HFFc6 (cell line): Measurements from ENCODE around the gene BAZ1B. TPM values are rescaled to one million over a fixed set of nuclear protein-coding genes. Genes with fewer than 3 reads are reported as not detected.

Experiments
- DNase-seq: peaks from one replicate; pipeline ENCODE4 v3.0.0-alpha.2; 2018
- H3K27ac Mint-ChIP-seq: 2 replicates; pipeline ENCODE4 v1.8.0; 2020; ENCODE audit warnings: mild to moderate bottlenecking, mixed read lengths
- H3K27me3 Mint-ChIP-seq: 2 replicates; pipeline ENCODE4 v1.8.0; 2021; ENCODE audit warnings: mild to moderate bottlenecking, moderate library complexity, mixed read lengths; ENCODE audit not compliant: insufficient read depth
- H3K36me3 Mint-ChIP-seq: 2 replicates; pipeline ENCODE4 v1.8.0; 2021; ENCODE audit warnings: low read depth, mixed read lengths
- H3K4me1 Mint-ChIP-seq: 2 replicates; pipeline ENCODE4 v1.8.0; 2020; ENCODE audit warnings: low read depth, mixed read lengths
- H3K4me3 Mint-ChIP-seq: 2 replicates; pipeline ENCODE4 v1.8.0; 2020; ENCODE audit warnings: mild to moderate bottlenecking, moderate library complexity, mixed read lengths
- H3K9me3 Mint-ChIP-seq: 2 replicates; pipeline ENCODE4 v1.8.0; 2020; ENCODE audit warnings: mild to moderate bottlenecking, mixed read lengths
- total RNA-seq, 6 experiments: library from RNA; stranded (reverse); fragmentation: NEBNext Ultra II Directional; extraction: Animal tissue kit (Norgen Biotek cat#: 25700); gene quantifications; 2 replicates in 1 of 6; 3 replicates in 5 of 6; pipeline ENCODE4 v1.2.3, GENCODE V29; 2021
- TF ChIP-seq, protein P1 (sequence below): fragments of 200-600 bp; sonication (generic); IDR thresholded peaks from 2 replicates; pipeline ENCODE4 v1.5.0; 2021; ENCODE audit warnings: antibody characterized with exemption, mild to moderate bottlenecking

Gene BAZ1B
- total RNA-seq, 6 experiments from 2014 or later = 54.0 to 66.5 (median 63.8) TPM

DNA sequence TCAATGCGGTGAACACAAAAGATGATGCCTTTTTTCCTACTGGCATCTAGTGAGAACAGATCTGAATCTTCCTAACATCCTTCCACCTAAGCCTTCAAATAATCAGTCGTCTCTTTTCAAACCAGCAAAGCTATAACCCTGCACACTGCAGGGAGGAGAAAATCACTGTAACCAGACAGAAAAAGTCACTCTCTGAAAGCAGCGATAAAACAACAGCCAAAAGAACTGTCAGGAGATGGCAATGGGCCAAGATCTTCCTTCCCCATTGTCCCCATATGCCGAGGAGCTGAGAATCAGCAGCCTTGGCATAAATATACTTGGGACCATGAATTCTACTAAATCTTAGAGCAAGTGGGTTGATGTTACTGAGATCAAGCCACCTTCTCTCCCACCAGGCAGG lies 75.4 kb downstream of the BAZ1B start:
- peaks cover 58% of the 10 kb centered on the region for H3K36me3 Mint-ChIP-seq
- H3K4me1 Mint-ChIP-seq = peaks cover 8% of the 10 kb centered on the region
- TF ChIP-seq, protein P1, sequence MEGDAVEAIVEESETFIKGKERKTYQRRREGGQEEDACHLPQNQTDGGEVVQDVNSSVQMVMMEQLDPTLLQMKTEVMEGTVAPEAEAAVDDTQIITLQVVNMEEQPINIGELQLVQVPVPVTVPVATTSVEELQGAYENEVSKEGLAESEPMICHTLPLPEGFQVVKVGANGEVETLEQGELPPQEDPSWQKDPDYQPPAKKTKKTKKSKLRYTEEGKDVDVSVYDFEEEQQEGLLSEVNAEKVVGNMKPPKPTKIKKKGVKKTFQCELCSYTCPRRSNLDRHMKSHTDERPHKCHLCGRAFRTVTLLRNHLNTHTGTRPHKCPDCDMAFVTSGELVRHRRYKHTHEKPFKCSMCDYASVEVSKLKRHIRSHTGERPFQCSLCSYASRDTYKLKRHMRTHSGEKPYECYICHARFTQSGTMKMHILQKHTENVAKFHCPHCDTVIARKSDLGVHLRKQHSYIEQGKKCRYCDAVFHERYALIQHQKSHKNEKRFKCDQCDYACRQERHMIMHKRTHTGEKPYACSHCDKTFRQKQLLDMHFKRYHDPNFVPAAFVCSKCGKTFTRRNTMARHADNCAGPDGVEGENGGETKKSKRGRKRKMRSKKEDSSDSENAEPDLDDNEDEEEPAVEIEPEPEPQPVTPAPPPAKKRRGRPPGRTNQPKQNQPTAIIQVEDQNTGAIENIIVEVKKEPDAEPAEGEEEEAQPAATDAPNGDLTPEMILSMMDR = no peak
- no peak for DNase-seq
- H3K9me3 Mint-ChIP-seq = no peaks in the 10 kb centered on the region
- H3K27me3 Mint-ChIP-seq = no peaks in the 10 kb centered on the region; the same call in 1 of the 2 replicates
- H3K27ac Mint-ChIP-seq = no peak overlapping the region
- no peak overlapping the region for H3K4me3 Mint-ChIP-seq

DNA sequence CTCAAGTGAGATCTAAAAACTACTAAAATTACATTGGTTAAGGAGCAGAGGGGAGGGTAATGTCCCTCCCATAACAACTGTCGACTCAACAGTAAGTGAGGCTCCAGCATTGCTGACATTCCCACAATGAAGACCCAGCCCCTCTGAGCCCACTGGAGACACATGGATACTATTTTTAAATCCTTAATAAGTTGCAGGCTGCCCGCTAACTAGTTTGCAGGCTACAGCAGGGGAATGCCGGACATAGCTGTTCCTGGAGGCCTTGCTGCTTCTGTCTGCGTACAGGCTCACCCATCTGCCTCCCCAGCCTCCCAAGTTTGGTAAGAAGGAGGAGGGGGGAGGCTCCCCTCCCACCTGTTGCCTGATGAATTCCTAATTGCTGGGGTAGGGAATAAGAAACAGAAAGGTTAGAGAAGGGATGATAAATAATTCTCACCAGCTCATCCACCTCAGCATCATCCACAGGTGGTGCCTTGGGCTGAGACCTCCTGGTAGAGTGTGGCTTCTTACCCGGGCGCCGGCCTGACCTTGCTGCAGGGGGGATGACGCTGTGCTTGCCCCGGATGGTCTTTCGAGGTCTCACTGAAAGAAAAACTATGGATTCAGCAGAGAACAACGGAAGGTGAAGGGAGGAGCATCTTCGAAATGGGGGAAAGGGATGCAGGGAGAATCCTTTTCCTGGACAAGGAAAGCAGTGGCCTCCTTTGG lies 78.4 kb downstream of the BAZ1B start:
- DNase-seq = no peak
- H3K27me3 Mint-ChIP-seq = no peaks in the 10 kb centered on the region; the same call in 1 of the 2 replicates
- no peak overlapping the region for H3K27ac Mint-ChIP-seq
- H3K4me1 Mint-ChIP-seq = peaks cover 3% of the 10 kb centered on the region
- peaks cover 51% of the 10 kb centered on the region for H3K36me3 Mint-ChIP-seq
- TF ChIP-seq, protein P1 = no peak
- H3K9me3 Mint-ChIP-seq = no peaks in the 10 kb centered on the region
- H3K4me3 Mint-ChIP-seq = no peak overlapping the region

DNA sequence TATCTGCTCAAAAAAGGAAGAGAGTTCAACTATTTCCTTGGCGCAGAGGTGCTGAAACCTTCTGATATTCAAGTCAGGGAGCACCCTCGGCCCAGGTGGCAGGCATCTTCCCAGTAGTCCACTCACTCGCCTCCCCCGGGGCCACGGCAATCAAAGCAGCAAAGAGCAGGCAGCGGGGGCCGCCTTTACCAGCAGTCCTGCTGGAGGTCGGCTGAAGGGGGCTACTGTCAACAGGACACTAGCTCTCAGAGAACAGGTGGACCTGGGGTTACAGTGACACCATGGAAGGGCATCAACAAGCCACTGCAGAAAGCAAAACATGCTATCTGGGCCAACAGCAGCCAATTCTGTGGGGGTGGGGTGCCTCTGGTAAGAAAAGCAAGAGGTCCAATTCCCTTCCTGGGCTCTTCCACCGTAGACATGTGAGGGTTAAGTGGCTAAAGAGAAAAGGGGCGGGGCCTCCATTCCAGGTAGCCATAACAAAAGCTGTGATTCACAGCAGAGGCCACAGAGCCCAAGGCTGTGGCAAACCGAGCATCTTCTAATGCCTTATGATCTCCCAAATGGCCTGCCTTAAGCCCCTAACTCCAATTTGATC lies 79.1 kb downstream of the BAZ1B start:
- H3K27ac Mint-ChIP-seq = no peak overlapping the region
- H3K4me3 Mint-ChIP-seq = no peak overlapping the region
- H3K36me3 Mint-ChIP-seq = peaks cover 48% of the 10 kb centered on the region
- H3K27me3 Mint-ChIP-seq = no peaks in the 10 kb centered on the region; the same call in 1 of the 2 replicates
- no peak for DNase-seq
- no peaks in the 10 kb centered on the region for H3K9me3 Mint-ChIP-seq
- no peaks in the 10 kb centered on the region for H3K4me1 Mint-ChIP-seq
- TF ChIP-seq, protein P1 = no peak

DNA sequence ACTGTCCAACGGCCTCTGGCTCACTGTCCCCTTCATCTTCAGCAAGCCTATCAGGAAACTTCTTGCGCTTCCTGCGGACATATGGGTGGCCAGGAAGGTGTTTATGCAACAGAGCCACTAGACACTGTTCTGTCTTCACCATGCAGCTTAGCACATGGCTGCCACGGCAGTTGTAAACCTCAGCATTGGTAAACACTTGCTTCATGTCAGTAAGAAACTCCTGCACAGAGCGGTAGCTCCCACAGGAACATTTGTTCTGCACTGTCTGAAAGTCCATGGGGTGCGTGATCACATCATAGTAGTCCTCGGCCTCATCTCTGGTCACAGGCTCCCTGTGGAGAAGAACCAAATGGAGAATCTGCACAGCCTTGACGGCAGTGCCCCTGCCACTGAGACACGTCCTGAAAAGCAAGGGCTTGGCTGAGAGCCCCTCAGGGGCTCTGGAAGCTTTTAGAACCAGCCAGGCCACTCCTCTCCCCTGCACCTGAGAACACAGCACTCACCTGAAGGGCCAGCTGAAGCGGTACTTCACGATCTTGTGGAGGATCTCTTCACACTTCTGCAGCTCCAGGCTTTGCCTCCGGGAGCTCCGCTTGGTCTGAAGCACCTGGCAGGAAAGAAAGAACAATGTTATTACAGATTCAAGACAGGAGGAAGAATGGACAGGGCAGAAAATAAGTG lies 79.7 kb downstream of the BAZ1B start:
- peaks cover 42% of the 10 kb centered on the region for H3K36me3 Mint-ChIP-seq
- DNase-seq = no peak
- TF ChIP-seq, protein P1 = no peak
- H3K27ac Mint-ChIP-seq = no peak overlapping the region
- no peaks in the 10 kb centered on the region for H3K4me1 Mint-ChIP-seq
- H3K27me3 Mint-ChIP-seq = no peaks in the 10 kb centered on the region; the same call in none of the 2 replicates
- no peak overlapping the region for H3K4me3 Mint-ChIP-seq
- H3K9me3 Mint-ChIP-seq = no peaks in the 10 kb centered on the region

DNA sequence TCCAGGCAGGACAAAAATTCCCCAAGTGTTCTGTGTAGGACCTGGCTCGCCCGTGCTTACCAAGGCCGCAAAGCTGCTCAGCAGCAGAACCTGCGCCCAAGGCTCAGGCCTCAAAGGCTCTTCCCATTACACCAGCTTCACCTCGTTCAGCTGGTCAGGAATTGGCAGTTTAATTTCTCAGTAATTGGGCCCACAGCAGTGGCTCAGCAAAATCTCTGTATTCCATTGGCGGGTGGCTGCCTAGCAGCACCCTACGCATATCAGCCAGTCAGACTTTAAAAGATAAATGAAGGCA lies 82.7 kb downstream of the BAZ1B start:
- TF ChIP-seq, protein P1 = no peak
- Mint-ChIP-seq H3K27ac (no peak overlapping the region), H3K27me3 (no peaks in the 10 kb centered on the region; the same call in none of the 2 replicates), H3K36me3 (peaks cover 19% of the 10 kb centered on the region; the same call in 1 of the 2 replicates), H3K9me3 (peaks cover 4% of the 10 kb centered on the region; the same call in 1 of the 2 replicates), H3K4me3 (no peak overlapping the region), H3K4me1 (peaks cover 5% of the 10 kb centered on the region; the same call in 1 of the 2 replicates)
- DNase-seq = no peak
